ENCODE data around the gene LYPLA2. TPM values are rescaled to one million over a fixed set of nuclear protein-coding genes. Genes with fewer than 3 reads are reported as not detected.
A peak's percentile ranks its signal among the peaks of the same experiment; 100 is the strongest.
"Not testable (repeated sequence)": the region's sequence is repeated elsewhere in the genome, so short reads cannot be mapped to it uniquely, and the experiment has no call there.

LYPLA2 gene
- total and polyA plus RNA-seq, 2 donors = 15.8 to 40.6 TPM

- H3K4me3 ChIP-seq (ENCODE audit: low read depth, low read length) = peak within 1 kb of the TSS; percentile 58
- H3K36me3 ChIP-seq (ENCODE audit: insufficient read depth) = no peaks in the 10 kb centered on the region
- H3K27ac ChIP-seq (ENCODE audit: low read depth) = peak within 1 kb of the TSS; percentile 90
- no peaks in the 10 kb centered on the region for H3K4me1 ChIP-seq (ENCODE audit: insufficient read depth)
- WGBS = under 1% methylated on average over 82 of the region's 82 CpGs
- peak; percentile 86 for DNase-seq (ENCODE audit: extremely low spot score)
These were observed 9.7 kb downstream of the LYPLA2 start, which contains the start of gene GALE for GRCh38 chr1:23800400-23801337. TSS of gene GALE (minus strand) at chr1:23800754. CDS start at chr1:23799007, 1,747 bp downstream.

- H3K36me3 ChIP-seq (ENCODE audit: insufficient read depth) = no peaks in the 10 kb centered on the region
- H3K4me3 ChIP-seq (ENCODE audit: low read depth, low read length) = peak overlapping the region; percentile 58
- H3K4me1 ChIP-seq (ENCODE audit: insufficient read depth) = no peaks in the 10 kb centered on the region
- no peak for DNase-seq (ENCODE audit: extremely low spot score)
- H3K27ac ChIP-seq (ENCODE audit: low read depth) = no peak overlapping the region
- WGBS = 20% methylated on average over 19 of the region's 19 CpGs
These were observed 10.4 kb downstream of the LYPLA2 start for GRCh38 chr1:23801338-23801748.

DNA sequence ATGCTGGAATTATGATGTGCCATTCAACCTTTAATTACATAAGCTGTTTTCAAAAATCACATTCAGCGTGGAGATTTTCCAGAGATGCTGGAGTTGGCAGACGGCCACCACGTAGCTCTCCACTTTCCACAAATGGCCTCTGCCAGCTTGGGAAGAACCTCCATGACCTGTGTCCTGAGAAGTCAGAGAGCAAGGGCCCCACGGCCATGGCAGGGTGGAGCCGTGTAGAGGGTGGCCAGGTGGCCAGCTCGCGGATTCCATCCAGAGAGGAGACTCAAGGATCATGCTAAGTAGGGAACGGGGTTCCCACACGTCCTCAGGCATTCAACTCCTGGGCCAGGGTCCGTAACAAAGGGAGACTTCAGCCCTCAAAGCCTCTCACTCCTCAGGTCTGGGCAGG, 10.9 kb downstream of the LYPLA2 start:
- Histone ChIP-seq H3K4me1 (ENCODE audit: insufficient read depth) (no peaks in the 10 kb centered on the region), H3K36me3 (ENCODE audit: insufficient read depth) (no peaks in the 10 kb centered on the region), H3K4me3 (ENCODE audit: low read depth, low read length) (no peak overlapping the region), H3K27ac (ENCODE audit: low read depth) (no peak overlapping the region)
- WGBS = 62% methylated on average over 10 of the region's 10 CpGs
- DNase-seq (ENCODE audit: extremely low spot score) = no peak

DNA sequence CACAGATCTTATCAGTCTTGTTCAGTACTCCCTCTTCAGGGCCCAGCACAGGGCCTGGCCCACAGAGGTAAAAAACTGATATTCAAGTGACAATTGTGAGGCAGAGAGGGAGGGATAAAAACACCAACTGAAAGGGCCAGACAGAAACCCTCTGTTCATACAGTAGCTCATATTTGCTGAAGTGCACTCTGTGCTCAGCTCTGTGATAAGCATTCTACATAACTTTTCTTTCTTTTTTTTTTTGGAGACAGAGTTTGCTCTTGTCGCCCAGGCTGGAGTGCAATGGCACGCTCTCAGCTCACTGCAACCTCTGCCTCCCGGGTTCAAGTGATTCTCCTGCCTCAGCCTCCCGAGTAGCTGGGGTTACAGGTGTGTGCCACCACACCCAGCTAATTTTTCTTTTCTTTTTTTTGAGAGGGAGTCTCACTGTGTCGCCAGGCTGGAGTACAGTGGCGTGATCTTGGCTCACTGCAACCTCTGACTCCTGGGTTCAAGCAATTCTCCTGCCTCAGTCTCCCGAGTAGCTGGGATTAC, 11.9 kb downstream of the LYPLA2 start:
- 95% methylated on average over 7 of the region's 7 CpGs for WGBS
- H3K36me3 ChIP-seq (ENCODE audit: insufficient read depth); DNase-seq (ENCODE audit: extremely low spot score): not testable (repeated sequence)

GRCh38 chr1:23803674-23804073, 12.7 kb downstream of the LYPLA2 start:
- no peaks in the 10 kb centered on the region for H3K36me3 ChIP-seq (ENCODE audit: insufficient read depth)
- no peaks in the 10 kb centered on the region for H3K4me1 ChIP-seq (ENCODE audit: insufficient read depth)
- DNase-seq (ENCODE audit: extremely low spot score) = no peak
- H3K4me3 ChIP-seq (ENCODE audit: low read depth, low read length) = no peak overlapping the region
- no peak overlapping the region for H3K27ac ChIP-seq (ENCODE audit: low read depth)
- 93% methylated on average over 5 of the region's 5 CpGs for WGBS

More for the DNA sequence above, 11.9 kb downstream of the LYPLA2 start:
- H3K27ac ChIP-seq (ENCODE audit: low read depth); H3K4me1 ChIP-seq (ENCODE audit: insufficient read depth); H3K4me3 ChIP-seq (ENCODE audit: low read depth, low read length): not testable (repeated sequence)

DNA sequence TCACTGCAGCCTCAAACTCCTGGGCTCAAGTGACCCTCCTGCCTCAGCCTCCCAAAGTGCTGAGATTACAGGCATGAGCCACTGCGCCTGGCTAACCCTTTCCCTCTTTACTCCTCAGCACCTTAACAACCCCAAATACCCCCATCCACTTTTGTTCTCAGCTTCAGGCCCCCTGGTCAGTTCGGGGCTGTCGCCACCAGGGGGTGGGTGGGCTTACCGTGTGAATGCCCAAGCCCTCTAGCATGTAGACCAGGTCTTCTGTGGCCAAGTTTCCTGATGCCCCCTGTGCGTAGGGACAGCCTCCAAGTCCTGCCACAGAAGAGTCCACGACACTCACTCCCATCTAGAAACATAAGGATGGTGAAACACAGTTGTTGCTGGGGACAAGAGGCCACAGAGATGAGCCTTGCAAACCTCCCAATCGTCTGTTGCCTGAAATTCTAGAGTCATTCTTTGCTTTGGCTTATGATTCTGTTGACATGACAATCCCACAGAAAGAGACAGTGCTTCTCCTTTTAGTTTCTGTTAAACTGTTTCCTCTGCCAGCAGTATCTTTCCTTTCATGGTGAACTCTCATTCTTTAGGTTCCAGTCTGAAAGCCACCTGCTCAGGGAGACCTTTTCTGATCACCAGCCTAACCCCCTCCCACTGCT, 13.4 kb downstream of the LYPLA2 start:
- WGBS = 77% methylated on average over 7 of the region's 7 CpGs
- Histone ChIP-seq H3K36me3 (ENCODE audit: insufficient read depth) (no peaks in the 10 kb centered on the region), H3K4me3 (ENCODE audit: low read depth, low read length) (no peak overlapping the region), H3K27ac (ENCODE audit: low read depth) (no peak overlapping the region), H3K4me1 (ENCODE audit: insufficient read depth) (no peaks in the 10 kb centered on the region)
- no peak for DNase-seq (ENCODE audit: extremely low spot score)

- DNase-seq (ENCODE audit: extremely low spot score) = no peak
- H3K4me1 ChIP-seq (ENCODE audit: insufficient read depth) = no peaks in the 10 kb centered on the region
- H3K36me3 ChIP-seq (ENCODE audit: insufficient read depth) = no peaks in the 10 kb centered on the region
- H3K27ac ChIP-seq (ENCODE audit: low read depth) = no peak overlapping the region
- no peak overlapping the region for H3K4me3 ChIP-seq (ENCODE audit: low read depth, low read length)
- 93% methylated on average over 2 of the region's 2 CpGs for WGBS
These were observed 14.1 kb downstream of the LYPLA2 start for GRCh38 chr1:23805025-23805424.

DNA sequence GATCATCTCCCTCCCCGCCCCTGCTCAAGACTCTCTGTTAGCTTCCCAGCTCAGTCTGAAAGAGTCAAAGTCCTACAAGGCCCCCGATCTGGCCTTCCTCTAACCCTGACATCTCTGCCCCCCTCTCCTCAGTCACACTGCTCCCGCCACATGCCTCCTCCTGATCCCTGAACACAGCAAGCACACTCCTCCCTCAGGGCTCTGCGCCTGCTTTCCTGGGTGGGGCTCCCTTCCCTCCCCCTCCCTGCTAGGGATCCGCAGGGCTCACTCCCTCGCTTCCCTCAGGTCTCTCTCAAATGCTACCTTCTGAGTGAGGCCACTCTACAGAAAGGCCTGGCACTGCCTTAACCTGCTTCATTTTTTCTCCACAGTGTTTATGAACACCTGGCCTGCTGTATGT, 15.3 kb downstream of the LYPLA2 start:
- Histone ChIP-seq H3K4me1 (ENCODE audit: insufficient read depth) (no peaks in the 10 kb centered on the region), H3K4me3 (ENCODE audit: low read depth, low read length) (no peak overlapping the region), H3K36me3 (ENCODE audit: insufficient read depth) (no peaks in the 10 kb centered on the region), H3K27ac (ENCODE audit: low read depth) (no peak overlapping the region)
- DNase-seq (ENCODE audit: extremely low spot score) = no peak
- WGBS = 70% methylated on average over 6 of the region's 6 CpGs

- Histone ChIP-seq H3K27ac (ENCODE audit: low read depth) (no peak overlapping the region), H3K4me1 (ENCODE audit: insufficient read depth) (no peaks in the 10 kb centered on the region), H3K4me3 (ENCODE audit: low read depth, low read length) (no peak overlapping the region), H3K36me3 (ENCODE audit: insufficient read depth) (no peaks in the 10 kb centered on the region)
- WGBS = 47% methylated on average over 3 of the region's 3 CpGs
- DNase-seq (ENCODE audit: extremely low spot score) = no peak
These were observed 16.5 kb downstream of the LYPLA2 start for GRCh38 chr1:23807453-23807852.

DNA sequence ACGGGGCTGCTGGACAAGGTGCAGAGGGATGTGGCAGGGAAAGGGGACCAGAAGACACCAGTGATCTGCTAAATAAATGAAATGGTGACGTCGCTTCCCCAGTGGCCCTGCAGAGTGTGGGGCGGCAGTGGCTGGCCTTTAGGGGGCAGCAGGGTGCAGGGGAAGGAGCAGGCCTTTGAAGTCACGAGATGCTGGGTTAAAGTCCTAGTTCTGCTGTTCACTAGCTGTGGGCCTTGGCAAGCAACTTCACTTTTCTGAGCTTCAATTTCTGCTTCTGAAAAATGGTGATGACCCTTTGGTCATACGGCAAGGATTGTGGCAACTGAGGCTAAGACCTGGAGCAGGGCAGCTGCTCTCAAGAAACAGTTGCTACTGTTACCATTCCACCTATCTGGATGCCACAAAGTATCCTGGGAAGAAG, 18.8 kb downstream of the LYPLA2 start:
- 31% methylated on average over 6 of the region's 6 CpGs for WGBS
- Histone ChIP-seq H3K36me3 (ENCODE audit: insufficient read depth) (peaks cover 2% of the 10 kb centered on the region), H3K4me3 (ENCODE audit: low read depth, low read length) (no peak overlapping the region), H3K27ac (ENCODE audit: low read depth) (no peak overlapping the region), H3K4me1 (ENCODE audit: insufficient read depth) (no peaks in the 10 kb centered on the region)
- no peak for DNase-seq (ENCODE audit: extremely low spot score)

- peaks cover 2% of the 10 kb centered on the region for H3K36me3 ChIP-seq (ENCODE audit: insufficient read depth)
- 56% methylated on average over 3 of the region's 3 CpGs for WGBS
- H3K27ac ChIP-seq (ENCODE audit: low read depth) = no peak overlapping the region
- no peak overlapping the region for H3K4me3 ChIP-seq (ENCODE audit: low read depth, low read length)
- H3K4me1 ChIP-seq (ENCODE audit: insufficient read depth) = no peaks in the 10 kb centered on the region
- DNase-seq (ENCODE audit: extremely low spot score) = no peak
These were observed 20.0 kb downstream of the LYPLA2 start for GRCh38 chr1:23810818-23811540.

- WGBS = 92% methylated on average over 4 of the region's 4 CpGs
- H3K36me3 ChIP-seq (ENCODE audit: insufficient read depth) = peaks cover 6% of the 10 kb centered on the region
- no peaks in the 10 kb centered on the region for H3K4me1 ChIP-seq (ENCODE audit: insufficient read depth)
- no peak overlapping the region for H3K4me3 ChIP-seq (ENCODE audit: low read depth, low read length)
- no peak for DNase-seq (ENCODE audit: extremely low spot score)
- no peak overlapping the region for H3K27ac ChIP-seq (ENCODE audit: low read depth)
These were observed 23.1 kb downstream of the LYPLA2 start for GRCh38 chr1:23814016-23814415.

DNA sequence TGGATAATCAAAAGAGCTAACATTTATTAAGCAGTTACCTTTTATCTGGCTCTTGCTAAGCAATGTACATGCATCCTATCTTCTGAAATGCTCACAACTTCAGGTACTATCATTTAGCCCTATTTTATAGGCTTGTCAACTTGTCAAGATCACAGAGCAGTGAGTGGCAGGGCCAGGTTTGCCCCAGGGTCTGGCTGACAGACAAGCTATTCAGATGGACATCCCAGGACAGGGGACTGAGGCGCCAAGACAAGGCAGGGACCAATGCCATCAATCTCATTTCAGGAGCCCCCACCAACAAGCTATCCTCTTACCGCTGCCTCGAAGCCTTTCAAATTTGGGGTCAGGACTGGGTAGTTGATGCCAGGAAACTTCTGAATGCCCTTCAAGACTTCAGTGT, 25.4 kb downstream of the LYPLA2 start:
- no peak for DNase-seq (ENCODE audit: extremely low spot score)
- Histone ChIP-seq H3K27ac (ENCODE audit: low read depth) (no peak overlapping the region), H3K36me3 (ENCODE audit: insufficient read depth) (peaks cover 6% of the 10 kb centered on the region), H3K4me3 (ENCODE audit: low read depth, low read length) (no peak overlapping the region), H3K4me1 (ENCODE audit: insufficient read depth) (no peaks in the 10 kb centered on the region)
- 95% methylated on average over 3 of the region's 3 CpGs for whole genome bisulfite sequencing

All from urinary bladder (tissue), 4 donors.